Stimulated activated CD8-positive, alpha-beta memory T cell treated with anti-CD3 and anti-CD28 coated beads, Interleukin-4, amount 100 ng/mL, for 24 hours (primary cell): ENCODE results near the gene TTI1.
"Not testable (repeated sequence)": the region's sequence is repeated elsewhere in the genome, so short reads cannot be mapped to it uniquely, and the experiment has no call there.

Experiments
- DNase-seq: peaks from one replicate; pipeline ENCODE4 v3.0.0-alpha.2; 2020; ENCODE audit warnings: low read depth

The TTI1 gene

DNA sequence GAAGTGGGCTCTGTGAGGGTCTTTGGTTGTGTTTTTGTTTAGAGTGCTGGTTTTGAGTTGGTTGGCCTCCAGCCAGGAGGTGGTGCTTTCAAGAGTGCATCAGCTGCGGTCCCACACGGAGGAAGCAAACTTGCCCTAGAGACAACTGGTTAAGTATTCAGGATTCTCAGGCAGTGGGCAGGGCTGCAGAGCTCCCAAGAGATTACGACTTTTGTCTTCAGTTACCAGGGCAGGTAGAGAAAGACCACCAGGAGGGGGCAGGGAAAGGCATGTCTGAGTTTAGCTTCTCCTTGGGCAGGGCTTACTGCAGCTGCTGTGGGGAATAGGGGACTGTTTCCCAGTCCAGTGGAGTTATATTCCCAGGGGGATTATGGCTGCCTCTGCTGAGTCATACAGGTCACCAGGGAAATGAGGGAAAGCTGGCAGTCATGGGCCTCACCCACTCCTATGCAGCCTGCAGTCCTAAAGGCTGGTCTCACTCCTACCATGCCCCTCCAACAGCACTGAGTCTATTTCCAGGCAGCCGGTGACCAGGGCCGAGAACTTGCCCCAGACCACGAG is 64.3 kb downstream of the TTI1 start:
- DNase-seq, result no peak

GRCh38 chr20:37963483-37963882 is 69.8 kb downstream of the TTI1 start:
- DNase-seq, result not testable (repeated sequence)

DNA sequence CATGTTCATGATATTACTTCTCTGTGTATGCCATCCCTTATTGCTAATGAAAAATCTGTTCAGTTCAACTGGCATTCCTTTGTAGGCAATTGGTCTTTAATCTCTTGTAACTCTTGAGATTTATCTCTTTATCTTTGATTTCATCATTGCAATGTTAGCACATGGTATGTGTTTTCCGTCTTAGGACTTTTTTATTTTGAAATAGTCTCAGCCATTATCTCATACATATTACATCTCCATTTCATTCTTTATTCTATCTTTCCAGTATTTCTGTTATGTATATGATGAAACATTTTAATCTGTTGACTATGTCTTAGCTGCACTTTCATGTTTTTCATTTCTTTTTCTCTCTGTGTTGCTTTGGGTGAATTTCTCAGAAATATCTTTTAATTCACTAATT is 72.2 kb downstream of the TTI1 start:
- DNase-seq, result no peak

DNA sequence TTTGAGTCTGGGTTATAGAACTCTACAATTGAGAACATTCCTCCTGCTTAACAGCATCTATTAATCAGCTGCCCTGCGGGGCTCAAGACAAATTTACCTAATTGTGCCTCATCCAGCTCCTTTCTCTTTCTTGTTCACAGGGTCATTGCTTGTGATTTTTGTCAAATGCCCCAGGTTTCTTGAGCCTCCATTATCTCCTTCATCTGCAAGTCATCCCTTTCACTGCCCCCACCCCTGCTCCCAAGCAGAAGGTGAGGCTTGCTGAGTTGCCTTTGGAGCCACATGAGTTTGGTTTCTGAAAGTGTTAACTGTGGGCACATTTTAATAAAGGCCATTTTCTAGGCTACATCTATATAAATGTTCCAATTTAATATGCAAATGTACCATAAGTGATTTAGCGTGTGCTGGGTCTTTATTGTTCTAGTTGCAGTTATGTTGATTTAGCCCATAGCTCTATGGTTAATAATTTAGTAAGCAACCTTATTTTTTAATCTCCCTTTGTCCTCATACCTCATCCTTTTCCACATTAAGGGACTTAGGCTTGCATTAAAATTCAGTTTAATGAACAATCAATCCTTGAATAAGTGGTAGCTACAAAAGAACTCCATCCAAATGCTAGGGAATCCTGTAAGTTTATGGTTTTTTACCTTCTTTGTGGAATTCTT is 74.3 kb downstream of the TTI1 start:
- no peak for DNase-seq

- DNase-seq, result no peak
These were observed 77.1 kb downstream of the TTI1 start for GRCh38 chr20:37956107-37956585.

- no peak for DNase-seq
These were observed 77.7 kb downstream of the TTI1 start for GRCh38 chr20:37955511-37955910.

DNA sequence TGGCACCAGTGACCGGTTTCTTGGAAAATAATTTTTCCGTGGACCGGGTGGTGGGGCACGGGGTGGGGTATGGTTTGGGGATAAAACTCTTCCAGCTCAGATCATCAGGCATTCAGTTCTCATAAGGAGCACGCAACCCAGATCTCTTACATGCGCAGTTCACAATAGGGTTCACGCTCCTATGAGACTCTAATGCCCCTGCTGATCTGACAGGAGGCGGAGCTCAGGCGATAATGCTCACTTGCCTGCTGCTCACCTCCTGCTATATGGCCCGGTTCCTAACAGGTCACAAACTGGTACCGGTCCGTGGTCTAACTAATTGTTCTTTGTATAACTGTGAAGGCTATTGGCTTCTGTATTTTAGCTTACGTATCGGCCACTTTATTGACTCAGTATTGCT is 78.6 kb downstream of the TTI1 start:
- DNase-seq, result no peak

DNA sequence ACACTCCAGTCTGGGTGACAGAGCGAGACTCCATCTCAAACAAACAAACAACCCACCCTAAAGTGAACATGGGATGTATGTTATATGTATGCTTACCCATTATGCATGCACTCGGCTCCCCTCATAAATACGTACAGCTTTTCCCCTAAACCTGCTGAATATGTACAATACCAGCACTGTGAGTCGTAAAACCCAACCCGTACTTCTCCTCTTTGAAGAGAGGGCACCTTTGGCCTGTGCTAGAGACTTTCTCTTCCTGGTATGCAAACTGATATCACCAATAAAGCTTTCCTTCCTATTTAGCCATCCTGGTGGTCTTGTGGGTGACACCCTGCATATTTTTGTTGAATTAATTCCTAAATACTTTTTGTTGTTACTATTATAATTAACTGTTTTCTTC is 79.1 kb downstream of the TTI1 start:
- DNase-seq, result no peak

- DNase-seq, result no peak
These were observed 84.3 kb downstream of the TTI1 start for GRCh38 chr20:37948956-37949355.

DNA sequence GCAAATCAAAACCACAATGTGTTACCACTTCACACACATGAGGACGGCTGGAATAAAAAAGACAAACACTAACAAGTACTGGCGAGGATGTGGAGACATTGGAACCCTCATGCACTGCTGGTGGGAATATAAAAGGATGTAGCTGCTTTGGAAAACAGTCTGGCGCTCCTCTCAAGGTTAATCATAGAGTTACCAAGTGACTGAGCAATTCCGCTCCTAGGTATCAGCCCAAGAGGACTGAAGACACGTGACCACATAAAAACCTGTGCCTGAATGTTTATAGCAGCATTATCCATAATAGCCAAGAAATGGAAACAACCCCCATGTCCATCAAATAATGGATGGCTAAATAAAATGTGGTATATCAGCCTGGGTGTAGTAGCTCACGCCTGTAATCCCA is 85.3 kb downstream of the TTI1 start:
- no peak for DNase-seq

GRCh38 chr20:37946946-37947345 is 86.3 kb downstream of the TTI1 start:
- DNase-seq, result no peak

GRCh38 chr20:37945091-37945547 is 88.1 kb downstream of the TTI1 start:
- no peak for DNase-seq

- no peak for DNase-seq
These were observed 88.7 kb downstream of the TTI1 start for GRCh38 chr20:37944456-37944981.

DNA sequence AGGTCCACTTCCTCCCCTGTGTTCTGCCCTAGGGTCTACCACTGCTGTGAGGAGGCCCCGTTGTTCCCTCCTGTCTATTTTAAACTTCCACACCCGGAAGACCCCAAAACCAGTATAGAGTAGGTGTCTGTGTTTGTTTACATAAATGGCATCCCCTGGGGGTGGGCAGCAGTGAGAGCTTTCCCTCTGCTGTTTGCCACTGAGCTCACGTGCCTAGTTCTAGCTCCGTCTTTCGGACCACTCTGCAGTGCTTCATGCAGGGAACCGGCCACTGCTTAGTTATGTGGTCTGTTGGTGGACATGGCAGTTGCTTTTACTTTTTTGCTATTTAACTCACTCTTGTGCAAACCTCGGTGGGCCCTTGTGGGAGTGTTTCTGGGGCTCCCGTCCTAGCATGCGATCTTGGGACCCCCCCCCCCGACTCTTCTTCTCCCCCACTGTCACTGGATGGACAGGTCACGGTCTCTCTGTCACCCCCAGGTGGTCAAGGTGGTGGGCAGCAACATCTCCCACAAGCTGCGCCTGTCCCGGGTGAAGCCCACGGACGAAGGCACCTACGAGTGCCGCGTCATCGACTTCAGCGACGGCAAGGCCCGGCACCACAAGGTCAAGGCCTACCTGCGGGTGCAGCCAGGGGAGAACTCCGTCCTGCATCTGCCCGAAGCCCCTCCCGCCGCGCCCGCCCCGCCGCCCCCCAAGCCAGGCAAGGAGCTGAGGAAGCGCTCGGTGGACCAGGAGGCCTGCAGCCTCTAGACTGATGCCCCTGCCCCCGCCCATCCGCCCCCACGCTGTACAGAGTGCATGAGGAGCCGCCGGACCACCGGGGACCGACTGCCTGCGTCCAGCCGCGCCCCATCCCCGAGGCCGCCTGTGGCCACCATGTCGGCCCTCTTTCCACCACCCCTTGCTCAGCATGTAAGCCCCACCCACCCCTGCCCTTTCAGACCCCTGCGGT is 89.5 kb downstream of the TTI1 start:
- DNase-seq, result no peak

DNA sequence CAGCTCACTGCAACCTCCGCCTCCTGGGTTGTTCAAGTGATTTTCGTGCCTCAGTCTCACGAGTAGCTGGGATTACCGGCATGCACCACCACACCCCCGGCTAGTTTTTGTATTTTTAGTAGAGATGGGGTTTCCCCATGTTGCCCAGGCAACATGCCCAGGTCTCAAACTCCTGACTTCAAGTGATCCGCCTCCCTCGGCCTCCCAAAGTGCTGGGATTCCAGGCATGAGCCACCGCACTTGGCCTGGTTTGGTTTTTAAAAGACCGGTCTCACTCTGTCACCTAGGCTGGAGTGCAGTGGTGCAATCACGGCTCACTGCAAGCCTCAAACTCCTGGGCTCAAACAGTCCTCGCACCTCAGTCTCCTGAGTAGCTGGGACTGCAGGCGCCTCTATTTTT is 90.2 kb downstream of the TTI1 start:
- DNase-seq, result no peak

- no peak for DNase-seq
These were observed 91.3 kb downstream of the TTI1 start for GRCh38 chr20:37941992-37942391.

- DNase-seq, result no peak
These were observed 91.9 kb downstream of the TTI1 start for GRCh38 chr20:37941332-37941731.

- no peak for DNase-seq
These were observed 92.4 kb downstream of the TTI1 start for GRCh38 chr20:37940858-37941257.

GRCh38 chr20:37939701-37940560 is 93.3 kb downstream of the TTI1 start:
- no peak for DNase-seq

DNA sequence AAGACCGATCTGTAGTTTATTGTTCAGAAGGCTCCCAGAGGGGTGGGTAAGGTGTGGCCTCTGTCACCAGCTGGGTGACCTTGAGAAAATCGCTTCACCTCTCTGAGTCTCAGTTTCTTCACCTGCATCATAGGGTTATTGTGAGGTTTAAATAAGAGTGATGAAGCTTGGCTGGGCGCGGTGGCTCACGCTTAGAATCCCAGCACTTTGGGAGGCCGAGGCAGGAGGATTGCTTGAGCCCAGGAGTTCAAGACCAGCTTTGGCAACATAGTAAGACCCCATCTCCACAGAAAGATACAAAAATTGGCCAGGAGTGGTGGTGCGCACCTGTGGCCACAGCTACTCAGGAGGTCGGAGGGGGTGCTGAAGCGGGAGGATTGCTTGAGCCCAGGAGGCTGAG is 94.3 kb downstream of the TTI1 start:
- no peak for DNase-seq

DNA sequence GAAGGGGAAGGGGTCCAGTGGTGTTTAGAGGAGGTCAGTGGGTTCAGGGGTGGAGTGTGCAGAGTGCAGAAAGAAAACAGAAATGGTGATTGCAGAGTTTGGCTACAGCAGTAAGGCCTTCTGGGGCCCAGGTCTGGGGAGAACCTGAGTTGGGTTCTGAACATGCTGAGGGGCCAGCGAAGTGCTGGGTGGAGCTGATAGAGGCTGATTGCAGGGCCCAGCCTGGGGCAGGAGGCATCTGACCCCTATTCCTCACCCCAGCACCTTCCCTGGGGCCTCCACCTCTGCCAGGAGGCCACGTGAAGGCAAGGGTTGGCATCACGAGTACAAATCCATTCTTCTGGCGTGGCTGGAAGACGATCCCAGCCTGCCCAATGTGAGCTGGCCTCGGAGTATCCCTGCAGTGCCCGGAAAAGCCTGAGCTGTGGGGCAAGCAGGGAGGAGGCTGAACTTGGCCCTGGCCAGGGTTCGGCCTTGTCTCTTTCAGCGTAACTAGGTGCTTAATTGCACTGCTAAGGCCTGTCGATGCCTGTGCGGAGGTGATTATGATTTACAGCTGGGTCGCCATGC is 95.0 kb downstream of the TTI1 start:
- no peak for DNase-seq
